H1 (cell line): ENCODE measurements around the gene ICAM2. TPM values are rescaled to one million over a fixed set of nuclear protein-coding genes. Genes with fewer than 3 reads are reported as not detected.
A peak's percentile ranks its signal among the peaks of the same experiment; 100 is the strongest.

Experiments used
- HDAC2 ChIP-seq, 2 experiments: fragments of 300-600 bp in 1 of 2; sonication (generic) in 1 of 2; IDR thresholded peaks; 2 replicates each; pipeline ENCODE4 v1.6.1; 2011 to 2012; ENCODE audit warnings: low read depth in 2 of 2, low read length in 2 of 2, mild to moderate bottlenecking in 2 of 2, moderate library complexity in 2 of 2, borderline replicate concordance in 1 of 2, inconsistent platforms in 1 of 2
- RBBP5 ChIP-seq: IDR thresholded peaks from 2 replicates; pipeline ENCODE4 v1.7.1; 2012; ENCODE audit warnings: low read depth, mild to moderate bottlenecking, inconsistent platforms, low read length, moderate library complexity, borderline replicate concordance
- RNF2 ChIP-seq: fragments of 200-900, 300-1000 bp; sonication (generic); IDR thresholded peaks from 2 replicates; pipeline ENCODE4 v1.7.1; 2016; ENCODE audit warnings: borderline replicate concordance, low read depth, mild to moderate bottlenecking, antibody characterized with exemption, low read length; ENCODE audit not compliant: poor library complexity, severe bottlenecking; ENCODE audit errors: missing control alignments
- polyA plus RNA-seq, 7 experiments: library from polyadenylated mRNA; depleted of rRNA in 3 of 7; stranded (reverse) in 5 of 7; unstranded in 2 of 7; fragments of >200 nt in 5 of 7; fragments of 200-250 nt in 2 of 7; gene quantifications; 1 replicate in 5 of 7; 2 replicates in 1 of 7; 4 replicates in 1 of 7; pipeline versions ENCODE4 v1.2.1 to v1.2.3, GENCODE V29; 2011 to 2013; ENCODE audit warnings: missing spikeins in 2 of 7, mixed read lengths in 2 of 7
- total RNA-seq: library from RNA; stranded (reverse); fragmentation: NEBNext Ultra II Directional; extraction: Animal tissue kit (Norgen Biotek cat#: 25700); gene quantifications from 2 replicates; pipeline ENCODE4 v1.2.1, GENCODE V29; 2021

ICAM2 gene
- total and polyA plus RNA-seq, 2 of the 8 experiments (the other 6 are each of a cell fraction or from before 2014, with no cell fraction given), result 0.45 to 0.63 TPM

DNA sequence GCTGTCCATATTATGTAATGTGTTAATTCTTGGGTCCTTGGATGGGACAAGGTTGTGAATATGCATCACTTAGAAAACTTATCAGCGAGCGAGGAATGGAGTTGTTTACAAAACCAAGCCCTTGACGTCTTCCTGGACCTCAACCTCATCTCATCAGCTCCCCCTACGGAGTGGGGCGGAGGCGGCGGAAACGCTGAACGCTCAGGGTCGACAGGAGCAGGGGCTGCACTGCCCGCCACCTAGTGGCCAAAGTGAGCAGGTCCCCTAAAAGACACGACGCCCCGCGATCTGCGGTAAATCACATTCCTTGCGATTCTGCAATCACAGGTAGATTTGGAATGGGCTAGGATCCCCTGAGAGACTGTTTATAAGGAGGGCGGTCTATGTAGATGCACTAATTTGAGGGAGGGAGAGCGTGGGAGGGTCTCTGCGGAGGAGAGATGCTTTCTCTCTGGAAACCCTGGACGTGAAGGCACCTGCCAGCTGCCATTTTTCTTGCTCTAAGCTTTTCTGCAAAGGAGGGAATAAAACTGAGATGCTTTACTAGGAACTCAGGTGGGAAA is 5.4 kb upstream of the ICAM2 start (continued):
- TF ChIP-seq RNF2, result no peak
- TF ChIP-seq HDAC2 (IDR thresholded peaks at IDR 0.05; ENCODE audit: borderline replicate concordance in 1 of 2, low read depth in 2 of 2, low read length in 2 of 2), result peak; percentile 32 to 95; a peak in 2 of 4 replicates
- TF ChIP-seq RBBP5, result no peak
